Measurements from ENCODE around the gene LTBP3. TPM values are rescaled to one million over a fixed set of nuclear protein-coding genes. Genes with fewer than 3 reads are reported as not detected.

Gene LTBP3
- total RNA-seq, 1 experiment from 2014 or later, result 248 TPM

DNA sequence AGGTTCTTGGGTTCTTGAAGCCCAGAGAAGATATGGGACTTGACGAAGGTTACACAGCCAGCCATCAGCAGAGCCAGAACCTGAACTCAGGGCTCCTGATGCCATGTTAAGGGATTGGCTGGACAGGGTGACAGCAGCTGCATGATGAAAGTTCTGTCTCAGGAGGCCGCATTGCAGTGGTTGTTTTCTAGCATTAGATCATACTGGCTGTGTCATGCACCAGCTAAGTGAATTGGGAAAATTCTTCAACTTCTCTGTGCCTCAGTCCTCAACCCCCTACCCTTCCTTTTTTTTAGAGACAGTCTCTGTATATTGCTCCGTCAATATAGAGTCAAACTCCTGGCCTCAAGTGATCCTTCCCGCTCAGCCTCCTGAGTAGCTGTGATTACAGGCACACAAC, 5.4 kb upstream of the LTBP3 start:
- H3K9me2 ChIP-seq (ENCODE audit: insufficient read depth), result no peaks in the 10 kb centered on the region
- ATAC-seq (no peak), DNase-seq (ENCODE audit: low read depth, low spot score) (no peak)
- H3K4me1 ChIP-seq (ENCODE audit: control insufficient read depth in 1 of 2, insufficient read depth in 2 of 2, low read length in 2 of 2), result peaks cover 56 to 82% of the 10 kb centered on the region in 2 experiments
- H3K27me3 ChIP-seq (ENCODE audit: insufficient read depth, low read length), result no peaks in the 10 kb centered on the region
- H2AFZ ChIP-seq (ENCODE audit: low read depth, low read length, poor library complexity, severe bottlenecking), result no peak overlapping the region
- no peaks in the 10 kb centered on the region for H3K9me3 ChIP-seq (ENCODE audit: control insufficient read depth in 1 of 2, insufficient read depth in 1 of 2, low read depth in 1 of 2, low read length in 2 of 2)
- ChIA-PET POLR2A (interaction anchor here (2.9 kb wide), 1 partner anchor 23 kb away, joined by 9 read pairs; no protein-coding TSS in a partner anchor), CTCF (interaction anchor here (1.9 to 4.5 kb wide), 2 partner anchors 12 to 23 kb away, joined by 5 to 29 read pairs; no protein-coding TSS in a partner anchor), RAD21 (ENCODE audit: low non-redundant PET in 1 of 2, low total read pairs in 2 of 2, uncharacterized antibody in 2 of 2, unreplicated experiment in 2 of 2) (no interaction called here)
- intact Hi-C loops (cut with micrococcal nuclease), result no loop called here
- TF ChIP-seq, protein P1, sequence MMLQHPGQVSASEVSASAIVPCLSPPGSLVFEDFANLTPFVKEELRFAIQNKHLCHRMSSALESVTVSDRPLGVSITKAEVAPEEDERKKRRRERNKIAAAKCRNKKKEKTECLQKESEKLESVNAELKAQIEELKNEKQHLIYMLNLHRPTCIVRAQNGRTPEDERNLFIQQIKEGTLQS (IDR thresholded peaks at IDR 0.05), result no peak
- TF ChIP-seq SIN3A (IDR thresholded peaks at IDR 0.05; ENCODE audit: low read depth) (no peak), FOSL1 (IDR thresholded peaks at IDR 0.05; ENCODE audit: low read depth) (no peak), POLR2A (IDR thresholded peaks at IDR 0.05; ENCODE audit: borderline replicate concordance, extremely low read depth, insufficient read depth, insufficient read length) (no peak), JUND (IDR thresholded peaks at IDR 0.05) (no peak), SRF (IDR thresholded peaks at IDR 0.05; ENCODE audit: low read depth) (no peak), EZH2phosphoT487 (IDR thresholded peaks at IDR 0.05; ENCODE audit: borderline replicate concordance) (no peak), RAD21 (IDR thresholded peaks at IDR 0.05; ENCODE audit: low read depth) (no peak), TCF7L2 (IDR thresholded peaks at IDR 0.05; ENCODE audit: borderline replicate concordance, extremely low read depth, insufficient read depth, insufficient read length) (no peak), CEBPB (IDR thresholded peaks at IDR 0.05; ENCODE audit: low read depth) (no peak), CBX3 (IDR thresholded peaks at IDR 0.05; ENCODE audit: low read depth) (no peak), ZFX (IDR thresholded peaks at IDR 0.05) (no peak), ELF1 (IDR thresholded peaks at IDR 0.05; ENCODE audit: borderline replicate concordance, low read depth) (no peak), POLR2AphosphoS5 (IDR thresholded peaks at IDR 0.05; ENCODE audit: low read depth, low read length) (no peak)
- TF ChIP-seq, protein P2, sequence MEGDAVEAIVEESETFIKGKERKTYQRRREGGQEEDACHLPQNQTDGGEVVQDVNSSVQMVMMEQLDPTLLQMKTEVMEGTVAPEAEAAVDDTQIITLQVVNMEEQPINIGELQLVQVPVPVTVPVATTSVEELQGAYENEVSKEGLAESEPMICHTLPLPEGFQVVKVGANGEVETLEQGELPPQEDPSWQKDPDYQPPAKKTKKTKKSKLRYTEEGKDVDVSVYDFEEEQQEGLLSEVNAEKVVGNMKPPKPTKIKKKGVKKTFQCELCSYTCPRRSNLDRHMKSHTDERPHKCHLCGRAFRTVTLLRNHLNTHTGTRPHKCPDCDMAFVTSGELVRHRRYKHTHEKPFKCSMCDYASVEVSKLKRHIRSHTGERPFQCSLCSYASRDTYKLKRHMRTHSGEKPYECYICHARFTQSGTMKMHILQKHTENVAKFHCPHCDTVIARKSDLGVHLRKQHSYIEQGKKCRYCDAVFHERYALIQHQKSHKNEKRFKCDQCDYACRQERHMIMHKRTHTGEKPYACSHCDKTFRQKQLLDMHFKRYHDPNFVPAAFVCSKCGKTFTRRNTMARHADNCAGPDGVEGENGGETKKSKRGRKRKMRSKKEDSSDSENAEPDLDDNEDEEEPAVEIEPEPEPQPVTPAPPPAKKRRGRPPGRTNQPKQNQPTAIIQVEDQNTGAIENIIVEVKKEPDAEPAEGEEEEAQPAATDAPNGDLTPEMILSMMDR (IDR thresholded peaks at IDR 0.05 in 2 of 3, conservative IDR thresholded peaks at IDR 0.05 in 1 of 3; ENCODE audit: borderline replicate concordance in 1 of 3, insufficient read depth in 1 of 3, low read depth in 2 of 3, low read length in 2 of 3), result no peak
- peak overlapping the region; percentile 64 for H3K4me2 ChIP-seq (ENCODE audit: low read length)
- H3K27ac ChIP-seq (ENCODE audit: low read depth, low read length), result no peak overlapping the region
- BruUV-seq (replicated peaks), result no TSS peak
- peaks cover 16% of the 10 kb centered on the region for H3K79me2 ChIP-seq (ENCODE audit: insufficient read depth, low read length)
- no peaks in the 10 kb centered on the region for H4K20me1 ChIP-seq (ENCODE audit: insufficient read depth)
- no peaks in the 10 kb centered on the region; a peak in 1 of 4 replicates for H3K36me3 ChIP-seq (ENCODE audit: control insufficient read depth in 1 of 2, insufficient read depth in 2 of 2, low read length in 2 of 2)
- peak overlapping the region; percentile 20 for H3K9ac ChIP-seq (ENCODE audit: low read length)
- peak overlapping the region in 1 of 2 experiments; percentile 20; a peak in 2 of 4 replicates for H3K4me3 ChIP-seq (replicated peaks in 1 of 2; ENCODE audit: low read depth in 1 of 2, low read length in 2 of 2)

Measured in HCT116 (cell line).